Left lobe of liver (tissue), 2 donors: Measurements from ENCODE around the gene TPGS1. TPM values are rescaled to one million over a fixed set of nuclear protein-coding genes. Genes with fewer than 3 reads are reported as not detected.

Experiments used
- ATAC-seq: fragments of 200-7000 bp; cut with Tn5 transposase; one replicate; pipeline ENCODE4 v1.9.1; 2020; ENCODE audit warnings: mild to moderate bottlenecking, moderate library complexity
- DNase-seq: peaks from one replicate; pipeline ENCODE4 v3.0.0-alpha.2; 2020; ENCODE audit warnings: low spot score
- total RNA-seq: library from RNA; stranded (reverse); gene quantifications from one replicate; pipeline ENCODE4 v1.2.1, GENCODE V29; 2021
- donor health status: DM: no; HTN: no; CAD: no; lungs with moderate emphysema.
- donor health status: DM: no; HTN: yes; CAD: no.

The TPGS1 gene
- total RNA-seq, result 10.4 TPM

DNA sequence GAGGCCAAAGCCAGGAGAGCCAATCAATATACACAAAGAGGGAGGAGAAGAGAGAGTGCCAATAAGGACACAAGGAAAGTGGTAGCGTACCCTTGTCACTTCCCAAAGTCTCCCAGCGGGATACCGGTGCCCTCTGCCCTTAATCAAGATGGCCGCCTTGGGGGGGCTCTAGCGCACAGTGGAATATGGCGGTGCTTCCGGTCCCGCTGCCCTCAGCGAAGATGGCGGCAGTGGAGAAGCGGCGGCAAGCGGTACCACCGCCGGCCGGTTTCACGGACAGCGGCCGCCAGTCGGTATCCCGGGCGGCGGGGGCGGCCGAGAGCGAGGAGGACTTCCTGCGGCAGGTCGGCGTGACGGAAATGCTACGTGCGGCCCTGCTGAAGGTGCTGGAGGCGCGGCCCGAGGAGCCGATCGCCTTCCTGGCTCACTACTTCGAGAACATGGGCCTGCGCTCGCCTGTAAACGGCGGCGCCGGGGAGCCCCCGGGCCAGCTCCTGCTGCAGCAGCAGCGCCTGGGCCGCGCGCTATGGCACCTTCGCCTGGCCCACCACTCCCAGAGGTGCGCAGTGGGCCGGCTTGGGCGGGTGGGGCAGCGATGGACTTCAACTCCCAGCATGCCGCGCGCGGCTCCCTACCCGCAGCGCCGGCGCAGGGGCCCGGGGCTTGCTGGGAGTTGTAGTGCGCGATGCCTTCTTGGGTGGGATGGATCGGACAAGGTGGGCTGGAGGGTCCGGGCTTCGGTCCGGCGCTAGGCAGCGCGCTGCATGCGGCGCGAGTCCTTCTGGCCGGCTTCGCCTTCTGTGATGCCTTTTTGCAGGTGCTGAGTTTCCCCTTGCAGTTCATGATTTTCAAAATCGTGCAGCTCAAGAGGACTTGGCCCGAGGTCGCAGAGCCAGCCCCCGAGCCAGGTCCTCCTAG, at the start of gene TPGS1:
TSS of gene TPGS1 (plus strand) at position 212 of the 918 bp plus-strand sequence. CDS start at position 222, 10 bp downstream.
- DNase-seq, result peak; percentile 99
- peak; percentile 87 for ATAC-seq

DNA sequence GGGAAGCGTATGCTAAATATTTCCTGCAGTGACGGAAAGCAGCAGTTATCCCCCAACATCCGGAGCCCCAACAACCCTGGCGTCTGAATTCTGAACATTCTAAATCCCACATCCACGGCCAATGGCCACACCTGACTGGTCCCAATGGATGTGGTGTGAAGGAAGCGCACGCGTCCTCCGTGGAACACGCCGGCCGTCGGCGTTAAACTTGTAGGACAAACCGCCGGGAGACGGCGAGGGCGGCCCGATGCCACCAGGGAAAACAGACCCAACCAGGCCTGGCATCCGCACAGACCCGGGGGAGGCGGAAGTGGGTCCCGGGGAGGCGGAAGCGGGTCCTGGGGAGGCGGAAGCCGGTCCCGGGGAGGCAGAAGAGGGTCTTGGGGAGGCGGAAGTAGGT, 49.7 kb upstream of the TPGS1 start:
- no peak for DNase-seq
- no peak for ATAC-seq

DNA sequence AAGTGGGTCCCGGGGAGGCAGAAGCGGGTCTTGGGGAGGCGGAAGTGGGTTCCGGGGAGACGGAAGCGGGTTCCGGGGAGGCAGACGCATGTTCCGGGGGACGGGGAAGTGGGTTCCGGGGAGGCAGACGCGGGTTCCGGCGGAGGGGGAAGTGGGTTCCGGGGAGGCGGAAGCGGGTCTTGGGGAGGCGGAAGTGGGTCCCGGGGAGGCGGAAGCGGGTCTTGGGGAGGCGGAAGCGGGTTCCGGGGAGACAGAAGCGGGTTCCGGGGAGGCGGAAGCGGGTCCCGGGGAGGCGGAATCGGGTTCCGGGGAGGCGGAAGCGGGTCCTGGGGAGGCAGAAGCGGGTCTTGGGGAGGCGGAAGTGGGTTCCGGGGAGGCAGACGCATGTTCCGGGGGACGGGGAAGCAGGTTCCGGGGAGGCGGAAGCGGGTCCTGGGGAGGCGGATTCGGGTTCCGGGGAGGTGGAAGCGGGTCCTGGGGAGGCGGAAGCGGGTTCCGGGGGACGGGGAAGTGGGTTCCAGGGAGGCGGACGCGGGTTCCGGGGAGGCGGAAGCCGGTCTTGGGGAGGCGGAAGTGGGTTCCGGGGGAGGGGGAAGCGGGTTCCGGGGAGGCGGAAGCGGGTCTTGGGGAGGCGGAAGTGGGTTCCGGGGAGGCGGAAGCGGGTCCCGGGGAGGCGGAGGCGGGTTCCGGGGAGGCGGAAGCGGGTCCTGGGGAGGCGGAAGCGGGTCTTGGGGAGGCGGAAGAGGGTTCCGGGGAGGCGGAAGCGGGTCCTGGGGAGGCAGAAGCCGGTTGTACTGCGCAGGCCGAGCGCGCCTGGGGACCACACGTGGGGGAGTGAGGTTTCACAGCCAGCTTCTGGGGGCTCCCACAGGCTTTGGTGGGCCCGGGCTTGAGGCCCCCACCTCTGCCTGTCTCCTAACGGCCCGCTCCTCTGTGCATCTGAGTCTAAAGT, 48.9 kb upstream of the TPGS1 start:
- no peak for DNase-seq
- no peak for ATAC-seq

DNA sequence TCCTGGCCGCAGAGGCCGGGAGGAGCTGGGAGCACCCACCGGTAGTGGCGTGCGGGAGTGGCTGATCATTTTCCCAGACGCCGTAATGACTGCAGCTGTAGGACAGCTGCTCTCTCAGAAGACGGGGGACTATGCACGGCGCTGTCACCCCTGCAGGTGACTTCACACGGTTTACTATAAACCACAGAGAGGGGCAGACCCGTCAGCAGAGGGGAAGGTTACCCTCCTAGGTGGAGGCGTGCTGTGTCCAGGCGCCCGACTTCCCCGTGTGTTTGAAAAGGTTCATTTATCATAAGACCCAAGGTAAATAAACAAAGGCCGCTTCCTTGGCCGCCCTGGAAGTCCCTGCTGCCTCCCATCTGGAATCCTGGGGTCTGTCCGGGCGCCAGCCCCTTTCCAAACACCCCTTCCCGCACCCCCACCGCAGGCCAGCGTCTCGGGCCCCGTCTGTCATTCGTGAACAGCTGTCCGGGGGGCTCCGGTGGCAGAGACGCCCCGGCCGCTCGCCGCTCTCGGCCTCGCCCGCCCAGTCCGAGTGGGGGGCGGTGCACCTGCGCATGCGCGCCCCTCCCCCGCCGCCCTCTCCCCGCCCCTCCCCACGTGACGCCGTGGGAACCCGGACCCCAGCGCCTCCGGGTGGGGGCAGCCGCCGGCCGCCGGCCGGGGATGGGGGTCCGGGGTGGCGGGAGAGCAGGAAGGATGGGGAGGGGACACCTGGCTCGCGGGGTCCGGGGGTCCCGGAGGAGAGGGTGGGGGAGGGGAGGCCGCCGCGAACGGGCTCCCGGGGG, 47.4 kb upstream of the TPGS1 start:
- peak; percentile 83 for DNase-seq
- ATAC-seq, result peak; percentile 72

DNA sequence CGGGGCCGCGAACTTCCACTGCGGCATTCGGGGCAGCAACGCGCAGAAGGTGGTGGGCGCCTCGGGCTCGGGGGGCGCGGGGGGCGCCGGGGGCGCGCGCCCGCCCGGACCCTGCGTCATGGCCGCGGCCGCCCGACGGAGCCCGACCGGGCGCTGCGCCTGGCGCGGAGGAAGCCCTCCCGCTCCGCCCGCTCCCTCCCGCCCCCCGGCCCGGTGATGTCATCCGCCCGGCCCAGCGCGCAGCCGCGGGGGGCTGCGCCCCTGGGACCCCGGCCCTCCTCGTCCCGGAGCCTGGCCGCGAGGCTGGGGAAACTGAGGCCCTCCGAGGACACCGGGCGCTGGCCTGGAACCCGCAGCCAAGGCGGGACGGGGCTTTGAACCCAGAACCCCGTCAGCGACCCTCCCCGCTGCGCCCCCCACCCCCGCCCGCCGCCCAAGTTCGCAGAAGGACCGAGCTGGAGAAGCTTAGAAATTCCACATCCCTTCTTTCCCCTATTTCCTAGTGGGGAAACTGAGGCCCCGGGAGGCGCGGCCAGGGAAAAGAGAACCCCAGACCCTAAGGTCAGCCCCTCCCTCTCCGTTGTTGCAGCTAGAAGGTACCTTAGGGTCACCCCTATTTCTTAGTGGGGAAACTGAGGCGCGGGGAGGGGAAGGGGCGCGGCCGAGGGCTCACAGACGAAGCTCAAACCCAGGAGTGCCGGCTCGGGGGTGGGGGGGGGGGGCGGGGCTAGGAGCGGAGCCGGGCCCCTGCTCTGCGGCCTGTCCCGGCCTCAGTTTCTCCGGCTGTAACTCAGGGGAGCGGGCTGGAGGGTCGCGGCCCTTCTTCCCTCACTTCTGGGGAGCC, 46.2 kb upstream of the TPGS1 start, which contains the start of gene SHC2:
TSS of gene SHC2 (minus strand) at position 157 of the 844 bp plus-strand sequence. CDS start at position 120, 37 bp downstream.
- DNase-seq, result no peak
- peak; percentile 52 for ATAC-seq

- peak; percentile 83 for ATAC-seq
- peak; percentile 89 for DNase-seq
Observed at GRCh38 chr19:461721-462551, 45.4 kb upstream of the TPGS1 start.

GRCh38 chr19:463483-464207, 43.7 kb upstream of the TPGS1 start:
- no peak for DNase-seq
- no peak for ATAC-seq

GRCh38 chr19:464208-464545, 43.1 kb upstream of the TPGS1 start:
- no peak for DNase-seq

DNA sequence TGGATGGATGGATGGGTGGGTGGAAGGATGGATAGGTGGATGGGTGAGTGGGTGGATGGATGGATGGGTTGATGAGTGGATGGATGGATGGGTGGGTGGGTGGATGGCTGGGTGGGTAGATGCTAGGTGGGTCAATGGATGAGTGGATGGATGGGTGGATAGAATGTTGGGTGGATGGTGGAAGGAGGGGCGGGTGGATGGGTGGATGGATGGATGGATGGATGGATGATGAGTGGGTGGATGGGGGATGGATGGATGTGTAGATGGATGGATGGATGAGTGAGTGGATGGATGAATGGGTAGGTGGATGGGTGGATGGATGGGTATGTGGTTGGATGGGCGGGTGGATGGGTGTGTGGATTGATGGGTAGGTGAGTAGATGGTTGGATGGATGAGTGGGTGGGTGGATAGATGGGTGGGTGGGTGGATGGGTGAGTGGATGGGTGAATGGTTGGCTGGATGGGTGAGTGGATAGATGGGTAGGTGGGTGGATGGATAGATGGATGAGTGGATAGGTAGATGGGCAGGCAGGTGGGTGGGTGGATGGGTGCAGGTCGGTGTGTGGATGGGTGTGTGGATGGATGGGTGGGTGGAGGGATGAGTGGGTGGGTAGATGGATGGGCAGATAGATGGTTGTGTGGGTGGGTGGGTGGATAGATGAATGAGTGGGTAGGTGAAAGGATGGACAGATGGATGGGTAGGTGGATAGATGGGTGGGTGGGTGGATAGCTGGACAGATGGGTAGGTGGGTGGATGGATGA, 42.1 kb upstream of the TPGS1 start:
- ATAC-seq, result no peak
- DNase-seq, result no peak

More at GRCh38 chr19:464208-464545, 43.1 kb upstream of the TPGS1 start:
- no peak for ATAC-seq

GRCh38 chr19:467554-467953, 39.7 kb upstream of the TPGS1 start:
- DNase-seq (no peak), ATAC-seq (no peak)

DNA sequence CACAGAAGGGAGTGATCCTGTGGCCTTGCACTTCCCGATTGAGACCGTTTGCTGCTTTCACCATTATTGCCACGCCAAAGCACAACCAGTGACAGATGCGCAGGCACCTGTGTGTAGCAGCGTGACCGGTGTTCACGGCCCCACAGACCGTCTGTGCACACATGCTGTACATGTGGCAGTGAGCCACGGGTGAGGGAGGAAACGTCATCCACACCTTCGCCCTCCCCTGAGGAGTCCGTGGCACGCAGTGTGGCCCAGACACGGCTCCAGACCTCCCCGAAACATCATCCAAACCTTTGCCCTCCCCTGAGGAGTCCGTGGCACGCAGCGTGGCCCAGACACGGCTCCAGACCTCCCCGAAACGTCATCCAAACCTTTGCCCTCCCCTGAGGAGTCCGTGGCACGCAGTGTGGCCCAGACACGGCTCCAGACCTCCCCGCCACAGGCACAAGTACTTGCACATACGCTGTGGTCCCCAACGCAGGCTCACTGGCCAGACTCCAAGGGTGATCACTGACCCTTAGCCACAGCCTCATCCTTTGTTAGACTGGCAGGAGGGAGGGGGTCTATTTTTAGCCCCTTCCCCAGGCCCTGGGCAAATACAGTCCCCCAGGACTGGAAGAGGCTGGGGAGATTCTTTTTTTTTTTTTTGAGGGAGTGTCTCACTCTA, 38.6 kb upstream of the TPGS1 start:
- ATAC-seq (no peak), DNase-seq (no peak)

DNA sequence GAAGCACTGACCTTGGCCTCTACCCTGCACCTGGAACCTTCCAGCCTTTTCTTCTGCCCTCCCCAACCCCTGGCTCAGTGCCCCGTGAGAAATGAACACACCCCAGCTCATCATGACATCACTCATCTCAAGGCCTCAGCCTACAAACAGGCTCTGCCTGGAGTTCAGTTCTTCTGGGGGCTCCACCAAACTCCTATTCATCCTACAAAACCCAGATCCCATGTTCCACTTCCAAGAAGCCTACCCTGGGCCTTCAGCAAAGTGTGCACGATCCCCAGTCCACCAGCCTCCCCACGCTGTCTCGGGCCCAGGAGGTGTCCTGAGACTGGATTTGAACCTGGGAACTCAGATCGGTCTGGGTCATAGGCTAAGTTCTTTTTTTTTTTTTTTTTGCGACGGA, 37.5 kb upstream of the TPGS1 start:
- ATAC-seq (no peak), DNase-seq (no peak)

DNA sequence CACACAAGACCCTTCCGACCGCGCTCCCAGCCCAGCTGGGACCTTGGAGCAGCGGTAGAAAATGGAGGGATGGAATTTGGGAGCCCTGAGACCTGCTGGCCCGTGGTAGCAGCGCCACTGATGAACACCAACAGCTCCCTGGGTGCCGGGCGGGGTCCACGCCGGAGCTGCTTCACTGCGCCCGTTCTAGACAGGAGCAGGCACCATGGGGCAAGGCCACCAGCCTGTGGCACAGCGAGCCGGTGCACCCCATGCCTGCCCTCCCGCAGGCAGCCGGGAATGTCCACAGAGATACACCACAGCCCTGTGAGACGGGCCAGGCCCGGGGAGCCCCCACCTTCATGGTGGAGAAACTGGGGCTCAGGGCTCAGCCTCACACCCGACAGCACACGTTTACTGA, 36.6 kb upstream of the TPGS1 start:
- no peak for ATAC-seq

GRCh38 chr19:472005-472858, 35.1 kb upstream of the TPGS1 start:
- DNase-seq (no peak), ATAC-seq (no peak)

More for the DNA sequence above, 36.6 kb upstream of the TPGS1 start:
- no peak for DNase-seq

GRCh38 chr19:474126-475078, 32.9 kb upstream of the TPGS1 start:
- DNase-seq (no peak), ATAC-seq (peak; percentile 66)
